Hepatocyte (in vitro differentiated cells): Measurements from ENCODE around the gene PKIB. TPM values are rescaled to one million over a fixed set of nuclear protein-coding genes. Genes with fewer than 3 reads are reported as not detected.

Experiments
- DNase-seq: peaks from one replicate; pipeline ENCODE4 v3.0.0-alpha.2; 2016; ENCODE audit warnings: low spot score
- H2AFZ ChIP-seq: fragments of 200-600 bp; sonication (generic); 2 replicates; pipeline ENCODE4 v1.6.0; 2016; ENCODE audit warnings: antibody characterized with exemption, mild to moderate bottlenecking
- H3K27ac ChIP-seq: fragments of 200-600 bp; sonication (generic); 2 replicates; pipeline ENCODE4 v1.5.1; 2016; ENCODE audit warnings: mild to moderate bottlenecking
- H3K27me3 ChIP-seq: fragments of 200-600 bp; sonication (generic); 2 replicates; pipeline ENCODE4 v1.6.1; 2016
- H3K36me3 ChIP-seq: fragments of 200-600 bp; sonication (generic); replicated peaks from 2 replicates; pipeline ENCODE4 v1.5.1; 2016; ENCODE audit warnings: low read depth; ENCODE audit not compliant: insufficient read depth
- H3K4me1 ChIP-seq: fragments of 200-600 bp; sonication (generic); 2 replicates; pipeline ENCODE4 v1.5.1; 2016; ENCODE audit warnings: mild to moderate bottlenecking, moderate library complexity; ENCODE audit not compliant: insufficient read depth
- H3K4me2 ChIP-seq: fragments of 200-600 bp; sonication (generic); 2 replicates; pipeline ENCODE4 v1.6.0; 2016
- H3K4me3 ChIP-seq: fragments of 200-600 bp; sonication (generic); 2 replicates; pipeline ENCODE4 v1.5.1; 2016; ENCODE audit warnings: mild to moderate bottlenecking
- H3K79me2 ChIP-seq: fragments of 200-600 bp; sonication (generic); 2 replicates; pipeline ENCODE4 v1.6.0; 2017; ENCODE audit warnings: mild to moderate bottlenecking
- H3K9me2 ChIP-seq: fragments of 200-600 bp; sonication (generic); replicated peaks from 2 replicates; pipeline ENCODE4 v1.6.0; 2017; ENCODE audit warnings: mild to moderate bottlenecking; ENCODE audit not compliant: insufficient read depth
- H3K9me3 ChIP-seq: fragments of 200-600 bp; sonication (generic); 2 replicates; pipeline ENCODE4 v1.5.1; 2016; ENCODE audit warnings: low read depth, mild to moderate bottlenecking
- H4K20me1 ChIP-seq: fragments of 200-600 bp; sonication (generic); 2 replicates; pipeline ENCODE4 v1.6.0; 2016; ENCODE audit warnings: mild to moderate bottlenecking; ENCODE audit not compliant: insufficient read depth, poor library complexity, severe bottlenecking
- EZH2 ChIP-seq: fragments of 200-600 bp; sonication (generic); IDR thresholded peaks from 2 replicates; pipeline ENCODE4 v1.6.1; 2016; ENCODE audit warnings: antibody characterized with exemption, mild to moderate bottlenecking, borderline replicate concordance
- EZH2phosphoT487 ChIP-seq: fragments of 200-600 bp; sonication (generic); IDR thresholded peaks from one replicate; pipeline ENCODE4 v1.6.1; 2018; ENCODE audit warnings: antibody characterized with exemption, mild to moderate bottlenecking, low read depth, moderate library complexity; ENCODE audit not compliant: unreplicated experiment, severe bottlenecking
- WGBS: methylation state at CpG from one replicate; pipeline ENCODE4 v1.1.6; 2016; ENCODE audit warnings: low lambda C conversion rate; ENCODE audit errors: missing lambda C conversion rate; 5-methylcytosine and 5-hydroxymethylcytosine counted together
- polyA plus RNA-seq: library from polyadenylated mRNA; unstranded; fragments of >200 nt; fragmentation: Nextera tagmentation; extraction: Ambion mirVana; gene quantifications from 2 replicates; pipeline ENCODE4 v1.2.1, GENCODE V29; 2016
- total RNA-seq: library from RNA; depleted of rRNA; stranded (reverse); fragments of >200 nt; gene quantifications from 2 replicates; pipeline ENCODE4 v1.2.3, GENCODE V29; 2014
- TF ChIP-seq, protein P1 (sequence below): fragments of 200-600 bp; sonication (generic); IDR thresholded peaks from 2 replicates; pipeline ENCODE4 v1.5.1; 2016; ENCODE audit warnings: antibody characterized with exemption, mild to moderate bottlenecking; ENCODE audit not compliant: poor library complexity

The PKIB gene
- total and polyA plus RNA-seq, 2 experiments from 2014 or later = 73.8 to 144 TPM

DNA sequence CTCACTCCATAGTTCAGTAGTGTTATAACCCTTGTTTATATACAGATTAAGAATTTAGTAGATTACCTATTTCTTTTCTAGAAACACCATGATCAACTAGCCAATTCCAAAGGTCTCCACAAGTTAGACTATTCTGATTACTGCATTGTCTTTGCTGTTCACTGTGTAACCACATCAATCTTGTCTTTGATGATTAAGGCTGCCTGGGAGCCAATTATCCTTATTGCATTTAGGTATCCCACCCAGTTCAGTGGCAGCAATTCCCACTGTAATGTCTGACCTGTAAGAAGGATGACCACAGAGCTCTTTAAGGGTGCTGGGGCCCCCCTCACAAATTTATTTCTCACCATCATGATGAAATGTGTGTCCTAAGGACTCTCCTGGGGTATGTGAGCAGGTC lies 40.2 kb downstream of the PKIB start:
- H2AFZ ChIP-seq = no peak overlapping the region
- no peaks in the 10 kb centered on the region for H3K79me2 ChIP-seq
- peak overlapping the region; percentile 90 for H3K27ac ChIP-seq
- H3K27me3 ChIP-seq = no peaks in the 10 kb centered on the region
- no peaks in the 10 kb centered on the region for H3K36me3 ChIP-seq
- H4K20me1 ChIP-seq = no peaks in the 10 kb centered on the region
- H3K4me2 ChIP-seq = no peak overlapping the region
- peaks cover 16% of the 10 kb centered on the region for H3K4me1 ChIP-seq
- H3K9me3 ChIP-seq = no peaks in the 10 kb centered on the region
- no peak for TF ChIP-seq EZH2
- no peak for TF ChIP-seq EZH2phosphoT487
- TF ChIP-seq, protein P1, sequence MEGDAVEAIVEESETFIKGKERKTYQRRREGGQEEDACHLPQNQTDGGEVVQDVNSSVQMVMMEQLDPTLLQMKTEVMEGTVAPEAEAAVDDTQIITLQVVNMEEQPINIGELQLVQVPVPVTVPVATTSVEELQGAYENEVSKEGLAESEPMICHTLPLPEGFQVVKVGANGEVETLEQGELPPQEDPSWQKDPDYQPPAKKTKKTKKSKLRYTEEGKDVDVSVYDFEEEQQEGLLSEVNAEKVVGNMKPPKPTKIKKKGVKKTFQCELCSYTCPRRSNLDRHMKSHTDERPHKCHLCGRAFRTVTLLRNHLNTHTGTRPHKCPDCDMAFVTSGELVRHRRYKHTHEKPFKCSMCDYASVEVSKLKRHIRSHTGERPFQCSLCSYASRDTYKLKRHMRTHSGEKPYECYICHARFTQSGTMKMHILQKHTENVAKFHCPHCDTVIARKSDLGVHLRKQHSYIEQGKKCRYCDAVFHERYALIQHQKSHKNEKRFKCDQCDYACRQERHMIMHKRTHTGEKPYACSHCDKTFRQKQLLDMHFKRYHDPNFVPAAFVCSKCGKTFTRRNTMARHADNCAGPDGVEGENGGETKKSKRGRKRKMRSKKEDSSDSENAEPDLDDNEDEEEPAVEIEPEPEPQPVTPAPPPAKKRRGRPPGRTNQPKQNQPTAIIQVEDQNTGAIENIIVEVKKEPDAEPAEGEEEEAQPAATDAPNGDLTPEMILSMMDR = no peak
- H3K4me3 ChIP-seq = no peak overlapping the region
- no peak for DNase-seq
- H3K9me2 ChIP-seq = no peaks in the 10 kb centered on the region

DNA sequence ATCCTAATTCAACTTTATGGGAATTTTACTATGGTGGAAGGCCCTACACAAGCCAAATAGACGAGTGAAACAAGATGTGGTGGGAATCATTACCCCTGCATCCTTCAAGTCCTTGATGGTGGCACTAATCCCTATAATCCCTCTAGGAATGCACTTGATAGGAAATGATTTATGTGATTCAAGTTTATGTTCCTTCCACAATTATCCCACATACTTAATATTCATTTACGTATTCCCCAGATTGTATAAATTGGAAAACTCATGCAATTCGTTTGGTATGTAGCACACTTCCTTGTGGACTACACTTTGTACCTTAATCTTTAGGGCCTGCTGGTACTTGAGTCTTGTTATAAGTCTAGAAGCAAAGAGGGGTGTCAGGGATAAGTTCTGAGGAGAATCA lies 40.8 kb downstream of the PKIB start:
- Histone ChIP-seq H4K20me1 (no peaks in the 10 kb centered on the region), H3K4me2 (no peak overlapping the region), H3K9me2 (no peaks in the 10 kb centered on the region), H3K79me2 (no peaks in the 10 kb centered on the region), H3K27me3 (no peaks in the 10 kb centered on the region), H3K4me3 (no peak overlapping the region), H2AFZ (no peak overlapping the region), H3K27ac (peak overlapping the region; percentile 90), H3K4me1 (peaks cover 16% of the 10 kb centered on the region), H3K36me3 (no peaks in the 10 kb centered on the region), H3K9me3 (no peaks in the 10 kb centered on the region)
- DNase-seq = no peak
- TF ChIP-seq EZH2 (no peak), EZH2phosphoT487 (no peak)
- TF ChIP-seq, protein P1 = no peak
- WGBS = 69% methylated on average over 3 of the region's 3 CpGs

DNA sequence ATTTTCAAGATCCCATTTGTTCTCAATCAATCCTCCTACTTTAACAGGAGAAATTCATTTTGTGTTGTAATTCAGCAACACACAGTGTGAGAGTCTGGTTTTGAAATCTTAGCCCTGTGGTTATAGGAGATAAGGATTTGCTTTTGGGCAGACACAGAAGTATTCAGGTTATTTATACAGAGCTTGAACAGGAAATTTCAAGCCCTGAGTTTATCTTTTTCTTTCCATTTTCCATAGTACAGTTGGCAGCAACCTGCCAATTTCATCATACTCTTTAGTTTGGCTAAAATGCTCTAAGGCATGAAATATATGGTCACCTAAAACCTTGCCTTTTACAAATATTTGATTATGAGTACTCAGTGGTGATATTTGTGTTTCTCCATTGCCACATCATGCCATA lies 41.4 kb downstream of the PKIB start:
- H3K4me1 ChIP-seq = peaks cover 19% of the 10 kb centered on the region
- H3K4me3 ChIP-seq = no peak overlapping the region
- no peaks in the 10 kb centered on the region for H4K20me1 ChIP-seq
- no peaks in the 10 kb centered on the region for H3K9me3 ChIP-seq
- no peaks in the 10 kb centered on the region for H3K9me2 ChIP-seq
- no peak overlapping the region for H2AFZ ChIP-seq
- no peak overlapping the region for H3K4me2 ChIP-seq
- no peak for TF ChIP-seq EZH2phosphoT487
- TF ChIP-seq, protein P1 = no peak
- TF ChIP-seq EZH2 = no peak
- no peaks in the 10 kb centered on the region for H3K27me3 ChIP-seq
- peak overlapping the region; percentile 90 for H3K27ac ChIP-seq
- no peaks in the 10 kb centered on the region for H3K36me3 ChIP-seq
- DNase-seq = no peak
- H3K79me2 ChIP-seq = no peaks in the 10 kb centered on the region

DNA sequence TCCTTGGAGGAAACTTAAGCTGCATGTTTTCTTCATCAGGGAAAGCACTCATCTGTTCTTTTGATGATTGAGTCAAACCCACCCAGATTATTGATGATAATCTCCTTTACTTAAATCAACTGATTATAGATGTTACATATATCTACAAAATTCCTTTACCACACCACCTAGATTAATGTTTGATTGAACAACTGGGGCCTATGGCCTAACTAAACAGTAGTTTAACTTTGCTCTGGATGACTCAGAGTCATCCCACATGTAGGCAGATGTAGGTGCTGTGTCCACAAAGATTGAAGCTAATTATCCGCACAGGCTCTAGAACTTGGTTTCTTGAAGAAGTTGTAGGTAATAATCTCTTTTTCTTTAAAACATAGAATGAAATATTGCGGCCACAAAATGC lies 42.2 kb downstream of the PKIB start:
- 77% methylated on average over 2 of the region's 2 CpGs for WGBS
- H3K9me2 ChIP-seq = no peaks in the 10 kb centered on the region
- H2AFZ ChIP-seq = no peak overlapping the region
- no peak overlapping the region for H3K4me2 ChIP-seq
- H3K36me3 ChIP-seq = no peaks in the 10 kb centered on the region
- H3K79me2 ChIP-seq = no peaks in the 10 kb centered on the region
- TF ChIP-seq, protein P1 = no peak
- no peak for TF ChIP-seq EZH2phosphoT487
- no peak for TF ChIP-seq EZH2
- no peaks in the 10 kb centered on the region for H3K27me3 ChIP-seq
- DNase-seq = peak; percentile 53
- peaks cover 21% of the 10 kb centered on the region for H3K4me1 ChIP-seq
- H4K20me1 ChIP-seq = no peaks in the 10 kb centered on the region
- peak overlapping the region; percentile 90 for H3K27ac ChIP-seq
- no peak overlapping the region for H3K4me3 ChIP-seq
- no peaks in the 10 kb centered on the region for H3K9me3 ChIP-seq
